Fibroblast of lung (primary cell): ENCODE data around the gene ANP32B. TPM values are rescaled to one million over a fixed set of nuclear protein-coding genes. Genes with fewer than 3 reads are reported as not detected.
"Not testable (repeated sequence)": the region's sequence is repeated elsewhere in the genome, so short reads cannot be mapped to it uniquely, and the experiment has no call there.

Source experiments
- DNase-seq, 2 donors: peaks; one replicate each; pipeline versions ENCODE4 v3.0.0 to v3.0.0-alpha.2; 2010; ENCODE audit warnings: low read depth in 2 of 2
- H2AFZ ChIP-seq: 2 replicates; pipeline ENCODE4 v1.5.1; 2012; ENCODE audit warnings: low read length, control low read depth, inconsistent platforms
- H3K27ac ChIP-seq: 2 replicates; pipeline ENCODE4 v1.5.1; 2011; ENCODE audit warnings: low read length, control low read depth; ENCODE audit not compliant: insufficient read depth
- H3K27me3 ChIP-seq: 2 replicates; pipeline ENCODE4 v1.5.1; 2011; ENCODE audit warnings: mild to moderate bottlenecking, low read length; ENCODE audit not compliant: control insufficient read depth, insufficient read depth
- H3K36me3 ChIP-seq: 2 replicates; pipeline ENCODE4 v1.5.1; 2011; ENCODE audit warnings: low read length; ENCODE audit not compliant: control insufficient read depth, insufficient read depth
- H3K4me1 ChIP-seq: 2 replicates; pipeline ENCODE4 v1.5.1; 2011; ENCODE audit warnings: low read length; ENCODE audit not compliant: control insufficient read depth, insufficient read depth; ENCODE audit errors: extremely low read depth
- H3K4me2 ChIP-seq: 2 replicates; pipeline ENCODE4 v1.5.1; 2011; ENCODE audit warnings: low read length, control low read depth; ENCODE audit not compliant: insufficient read depth; ENCODE audit errors: extremely low read depth
- H3K4me3 ChIP-seq, 4 experiments: fragments of 200-600 bp in 1 of 4; sonication (generic) in 1 of 4; replicated peaks in 1 of 4; 2 replicates each; pipeline ENCODE4 v1.5.1; 2011 to 2016; ENCODE audit warnings: low read length in 4 of 4, low read depth in 3 of 4, mild to moderate bottlenecking in 3 of 4, control low read depth in 2 of 4, inconsistent platforms in 1 of 4, mixed read lengths in 1 of 4; ENCODE audit not compliant: insufficient read depth in 1 of 4; ENCODE audit errors: control extremely low read depth in 1 of 4
- H3K79me2 ChIP-seq: 2 replicates; pipeline ENCODE4 v1.5.1; 2012; ENCODE audit warnings: mild to moderate bottlenecking, low read length, inconsistent platforms; ENCODE audit not compliant: control insufficient read depth, insufficient read depth
- H3K9ac ChIP-seq: 2 replicates; pipeline ENCODE4 v1.5.1; 2011; ENCODE audit warnings: mild to moderate bottlenecking, low read length, control low read depth; ENCODE audit not compliant: insufficient read depth
- H3K9me3 ChIP-seq: 2 replicates; pipeline ENCODE4 v1.5.1; 2012; ENCODE audit warnings: low read depth, low read length; ENCODE audit not compliant: control insufficient read depth, insufficient read depth
- H4K20me1 ChIP-seq: 2 replicates; pipeline ENCODE4 v1.5.1; 2011; ENCODE audit warnings: low read length; ENCODE audit not compliant: control insufficient read depth, insufficient read depth; ENCODE audit errors: extremely low read depth
- EZH2 ChIP-seq: IDR thresholded peaks from 2 replicates; pipeline ENCODE4 v1.5.1; 2012; ENCODE audit warnings: low read length, control low read depth, mild to moderate bottlenecking; ENCODE audit errors: missing control alignments
- polyA plus RNA-seq, 2 donors: library from polyadenylated mRNA; depleted of rRNA in 1 of 2; stranded (reverse) in 1 of 2; unstranded in 1 of 2; fragments of >200 nt; gene quantifications; 2 replicates each; pipeline ENCODE4 v1.2.1, GENCODE V29; 2011 to 2012; ENCODE audit warnings: missing spikeins in 1 of 2
- total RNA-seq: library from RNA; depleted of rRNA; stranded (reverse); fragments of >200 nt; gene quantifications from 2 replicates; pipeline ENCODE4 v1.2.1, GENCODE V29; 2014
- TF ChIP-seq, protein P1 (sequence below), 2 donors: IDR thresholded peaks in 1 of 2; conservative IDR thresholded peaks in 1 of 2; 1 replicate in 1 of 2; 2 replicates in 1 of 2; pipeline ENCODE4 v1.5.1; 2011 to 2012; ENCODE audit warnings: low read length in 2 of 2, control low read depth in 1 of 2, inconsistent platforms in 1 of 2, low read depth in 1 of 2, mild to moderate bottlenecking in 1 of 2

ANP32B gene
- total and polyA plus RNA-seq, 2 donors (not counting 1 experiment from before 2014, with no cell fraction given) = 16.7 to 62.0 TPM

DNA sequence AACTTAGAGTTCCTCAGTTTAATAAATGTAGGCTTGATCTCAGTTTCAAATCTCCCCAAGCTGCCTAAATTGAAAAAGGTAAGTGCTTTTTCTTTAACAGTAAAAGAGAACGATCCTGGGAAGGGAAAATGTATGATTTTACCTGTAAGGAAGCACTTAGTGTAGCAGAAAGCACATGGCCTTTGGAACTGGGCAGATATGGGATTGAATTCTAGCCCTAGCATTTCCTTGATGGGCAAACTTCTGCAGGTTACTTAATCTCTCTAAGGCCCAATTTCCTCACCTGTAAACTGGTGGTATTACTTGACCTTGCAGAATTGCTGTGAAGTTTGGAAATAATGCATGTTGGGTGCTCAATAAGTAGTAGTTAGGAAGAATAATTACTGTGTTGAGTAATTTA is 11.6 kb downstream of the ANP32B start:
- H4K20me1 ChIP-seq = no peaks in the 10 kb centered on the region
- H3K79me2 ChIP-seq = peaks cover 77% of the 10 kb centered on the region
- DNase-seq = no peak

DNA sequence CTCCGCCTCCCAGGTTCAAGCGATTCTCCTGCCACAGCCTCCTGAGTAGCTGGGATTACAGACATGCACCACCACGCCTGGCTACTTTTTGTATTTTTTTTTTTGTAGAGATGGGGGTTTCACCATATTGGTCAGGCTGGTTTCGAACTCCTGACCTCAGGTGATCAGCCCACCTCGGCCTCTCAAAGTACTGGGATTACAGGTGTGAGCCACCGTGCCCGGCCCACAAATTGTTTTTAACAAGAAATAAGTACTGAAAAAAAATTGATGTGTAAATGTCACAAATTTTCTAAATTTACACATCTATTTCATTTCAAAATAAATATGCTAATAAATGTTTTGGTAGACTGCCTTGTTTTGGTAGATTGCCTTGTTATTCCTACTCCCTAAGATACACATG is 13.5 kb downstream of the ANP32B start:
- H3K9ac ChIP-seq, H3K27ac ChIP-seq, H3K36me3 ChIP-seq, H3K27me3 ChIP-seq, H3K4me3 ChIP-seq, H4K20me1 ChIP-seq, H3K4me2 ChIP-seq, DNase-seq, H2AFZ ChIP-seq, H3K4me1 ChIP-seq, H3K9me3 ChIP-seq: not testable (repeated sequence)
- H3K79me2 ChIP-seq = peaks cover 69% of the 10 kb centered on the region

More for the DNA sequence above, 11.6 kb downstream of the ANP32B start:
- TF ChIP-seq, protein P1, sequence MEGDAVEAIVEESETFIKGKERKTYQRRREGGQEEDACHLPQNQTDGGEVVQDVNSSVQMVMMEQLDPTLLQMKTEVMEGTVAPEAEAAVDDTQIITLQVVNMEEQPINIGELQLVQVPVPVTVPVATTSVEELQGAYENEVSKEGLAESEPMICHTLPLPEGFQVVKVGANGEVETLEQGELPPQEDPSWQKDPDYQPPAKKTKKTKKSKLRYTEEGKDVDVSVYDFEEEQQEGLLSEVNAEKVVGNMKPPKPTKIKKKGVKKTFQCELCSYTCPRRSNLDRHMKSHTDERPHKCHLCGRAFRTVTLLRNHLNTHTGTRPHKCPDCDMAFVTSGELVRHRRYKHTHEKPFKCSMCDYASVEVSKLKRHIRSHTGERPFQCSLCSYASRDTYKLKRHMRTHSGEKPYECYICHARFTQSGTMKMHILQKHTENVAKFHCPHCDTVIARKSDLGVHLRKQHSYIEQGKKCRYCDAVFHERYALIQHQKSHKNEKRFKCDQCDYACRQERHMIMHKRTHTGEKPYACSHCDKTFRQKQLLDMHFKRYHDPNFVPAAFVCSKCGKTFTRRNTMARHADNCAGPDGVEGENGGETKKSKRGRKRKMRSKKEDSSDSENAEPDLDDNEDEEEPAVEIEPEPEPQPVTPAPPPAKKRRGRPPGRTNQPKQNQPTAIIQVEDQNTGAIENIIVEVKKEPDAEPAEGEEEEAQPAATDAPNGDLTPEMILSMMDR (conservative IDR thresholded peaks at IDR 0.05 in 1 of 2, IDR thresholded peaks at IDR 0.05 in 1 of 2; ENCODE audit: low read depth in 1 of 2, low read length in 2 of 2) = no peak
- TF ChIP-seq EZH2 = no peak
- Histone ChIP-seq H3K9me3 (no peaks in the 10 kb centered on the region), H2AFZ (no peak overlapping the region), H3K27me3 (no peaks in the 10 kb centered on the region), H3K4me3 (no peak overlapping the region), H3K27ac (no peak overlapping the region), H3K9ac (no peak overlapping the region), H3K4me2 (no peak overlapping the region), H3K4me1 (peaks cover 8% of the 10 kb centered on the region), H3K36me3 (no peaks in the 10 kb centered on the region)

DNA sequence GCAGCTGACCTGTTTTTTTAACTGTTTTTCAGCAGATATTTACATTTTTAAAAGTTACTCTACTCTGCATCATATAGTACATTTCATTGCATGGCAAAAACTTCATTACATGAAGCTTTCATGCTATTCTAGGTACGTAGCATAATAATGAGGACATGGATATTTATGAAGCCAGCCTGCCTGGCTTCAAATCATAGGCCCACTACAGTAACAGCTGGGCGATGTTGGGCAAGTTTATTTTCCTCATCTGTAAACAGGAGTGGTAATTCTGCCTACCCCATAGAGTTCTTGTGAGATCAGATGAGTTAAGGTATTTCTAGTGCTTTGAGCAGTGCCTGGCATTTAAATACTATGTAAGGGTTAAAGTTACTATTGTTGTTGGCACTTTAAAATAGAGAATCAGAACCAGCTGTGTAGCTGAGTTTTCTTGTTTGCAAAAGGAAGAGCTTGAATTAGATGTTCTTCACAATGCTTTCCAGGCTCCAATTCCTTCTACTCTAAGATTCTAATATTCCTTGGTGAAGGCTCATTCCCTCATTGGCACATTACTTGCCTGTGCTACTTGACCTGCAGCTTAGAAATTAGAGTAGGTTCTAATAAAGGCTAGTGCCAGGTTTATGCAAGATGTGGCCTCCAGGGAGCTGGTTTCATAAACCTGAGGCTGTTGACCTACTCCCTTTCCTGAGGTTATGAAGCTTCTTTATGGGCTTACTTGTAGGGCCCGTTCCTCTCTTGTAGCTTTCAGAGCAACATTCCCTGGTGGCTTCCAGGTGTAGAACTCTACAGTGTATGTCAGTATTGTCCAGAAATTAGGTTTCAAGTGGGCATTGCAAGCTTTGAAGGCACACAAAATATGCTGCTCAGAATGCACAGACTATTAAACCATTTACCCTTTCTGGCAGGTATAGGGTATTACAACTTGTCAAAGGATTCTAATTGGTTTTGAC is 14.5 kb downstream of the ANP32B start:
- H3K27me3 ChIP-seq = no peaks in the 10 kb centered on the region
- H3K9ac ChIP-seq = no peak overlapping the region
- H3K4me2 ChIP-seq = no peak overlapping the region
- no peaks in the 10 kb centered on the region for H3K9me3 ChIP-seq
- H3K79me2 ChIP-seq = peaks cover 68% of the 10 kb centered on the region
- no peak overlapping the region for H3K27ac ChIP-seq
- no peak for DNase-seq
- H4K20me1 ChIP-seq = no peaks in the 10 kb centered on the region
- no peak overlapping the region for H3K4me3 ChIP-seq
- H3K4me1 ChIP-seq = no peaks in the 10 kb centered on the region
- no peak overlapping the region for H2AFZ ChIP-seq
- H3K36me3 ChIP-seq = peaks cover 3% of the 10 kb centered on the region
- TF ChIP-seq EZH2 = no peak
- TF ChIP-seq, protein P1 (conservative IDR thresholded peaks at IDR 0.05 in 1 of 2, IDR thresholded peaks at IDR 0.05 in 1 of 2; ENCODE audit: low read depth in 1 of 2, low read length in 2 of 2) = no peak
